OCI-LY1 (cell line): ENCODE data around the gene HOXA10.

Experiments
- H2AFZ ChIP-seq: fragments of 200-600 bp; sonication (generic), shearing (Covaris generic); 2 replicates; pipeline ENCODE4 v1.6.0; 2014; ENCODE audit warnings: antibody characterized with exemption, mild to moderate bottlenecking, low read length
- H3F3A ChIP-seq: fragments of 200-600 bp; sonication (generic), shearing (Covaris generic); 2 replicates; pipeline ENCODE4 v1.6.0; 2014; ENCODE audit warnings: mild to moderate bottlenecking, antibody characterized with exemption, low read length, moderate library complexity; ENCODE audit not compliant: insufficient read depth
- H3K27ac ChIP-seq: fragments of 200-600 bp; sonication (generic); 2 replicates; pipeline ENCODE4 v1.5.1; 2014; ENCODE audit warnings: low read length, mixed run types, mild to moderate bottlenecking, low read depth; ENCODE audit not compliant: poor library complexity, severe bottlenecking
- H3K27me3 ChIP-seq: fragments of 200-600 bp; sonication (generic); 2 replicates; pipeline ENCODE4 v1.6.0; 2014; ENCODE audit warnings: antibody characterized with exemption, mild to moderate bottlenecking, low read length, moderate library complexity; ENCODE audit not compliant: insufficient read depth
- H3K36me3 ChIP-seq: fragments of 200-600 bp; sonication (generic); 2 replicates; pipeline ENCODE4 v1.6.1; 2014; ENCODE audit warnings: mild to moderate bottlenecking, antibody characterized with exemption, low read length, moderate library complexity, mixed read lengths; ENCODE audit not compliant: insufficient read depth
- H3K4me1 ChIP-seq: fragments of 200-600 bp; sonication (generic); 2 replicates; pipeline ENCODE4 v1.5.1; 2014; ENCODE audit warnings: mild to moderate bottlenecking, low read length, moderate library complexity; ENCODE audit not compliant: insufficient read depth, severe bottlenecking
- H3K4me2 ChIP-seq: fragments of 200-600 bp; sonication (generic), shearing (Covaris generic); 2 replicates; pipeline ENCODE4 v1.6.1; 2014; ENCODE audit warnings: low read length
- H3K4me3 ChIP-seq: fragments of 200-600 bp; sonication (generic); 2 replicates; pipeline ENCODE4 v1.5.1; 2014; ENCODE audit warnings: low read length, low read depth, mild to moderate bottlenecking, mixed read lengths; ENCODE audit not compliant: poor library complexity, severe bottlenecking
- H3K79me2 ChIP-seq: fragments of 200-600 bp; shearing (Covaris generic); 2 replicates; pipeline ENCODE4 v1.6.1; 2016; ENCODE audit warnings: mixed run types, low read length, mixed read lengths; ENCODE audit not compliant: insufficient read depth
- H3K9ac ChIP-seq: fragments of 200-600 bp; sonication (generic), shearing (Covaris generic); 2 replicates; pipeline ENCODE4 v1.6.1; 2014; ENCODE audit warnings: mild to moderate bottlenecking, low read length, mixed read lengths
- H3K9me2 ChIP-seq: fragments of 200-600 bp; sonication (generic), shearing (Covaris generic); 2 replicates; pipeline ENCODE4 v1.6.1; 2014; ENCODE audit warnings: low read depth, mild to moderate bottlenecking, low read length, mixed read lengths
- H3K9me3 ChIP-seq: fragments of 200-600 bp; shearing (Covaris generic); 2 replicates; pipeline ENCODE4 v1.6.1; 2014; ENCODE audit warnings: low read length, mixed read lengths
- H4K20me1 ChIP-seq: fragments of 200-600 bp; sonication (generic), shearing (Covaris generic); 2 replicates; pipeline ENCODE4 v1.6.0; 2016; ENCODE audit warnings: mild to moderate bottlenecking, low read length; ENCODE audit not compliant: insufficient read depth
- CTCF ChIP-seq: fragments of 200-600 bp; sonication (generic), shearing (Covaris generic); IDR thresholded peaks from 2 replicates; pipeline ENCODE4 v1.5.1; 2017; ENCODE audit warnings: mild to moderate bottlenecking, antibody characterized with exemption, low read length, moderate library complexity, mixed read lengths
- EZH2 ChIP-seq: fragments of 200-600 bp; sonication (generic), shearing (Covaris generic); IDR thresholded peaks from 2 replicates; pipeline ENCODE4 v1.8.0; 2017; ENCODE audit warnings: borderline replicate concordance, mixed run types, mild to moderate bottlenecking, antibody characterized with exemption, low read length, moderate library complexity, mixed read lengths

The HOXA10 gene

GRCh38 chr7:27183682-27184336, 9.7 kb upstream of the HOXA10 start:
- Histone ChIP-seq H3K79me2 (no peaks in the 10 kb centered on the region), H3K27me3 (peaks cover 22% of the 10 kb centered on the region), H3K9me2 (no peaks in the 10 kb centered on the region), H3K4me3 (peak overlapping the region; percentile 54), H2AFZ (no peak overlapping the region), H3K36me3 (no peaks in the 10 kb centered on the region), H4K20me1 (no peaks in the 10 kb centered on the region), H3K9ac (peak overlapping the region; percentile 5; the same call in 1 of the 2 replicates), H3K4me1 (peaks cover 16% of the 10 kb centered on the region), H3K9me3 (no peaks in the 10 kb centered on the region), H3K4me2 (peak overlapping the region; percentile 57), H3K27ac (no peak overlapping the region), H3F3A (no peaks in the 10 kb centered on the region)
- TF ChIP-seq CTCF (no peak), EZH2 (no peak)

- Histone ChIP-seq H3K9me2 (no peaks in the 10 kb centered on the region), H2AFZ (no peak overlapping the region), H4K20me1 (no peaks in the 10 kb centered on the region), H3K9ac (no peak overlapping the region), H3K4me2 (peak overlapping the region; percentile 57; the same call in 1 of the 2 replicates), H3K36me3 (no peaks in the 10 kb centered on the region), H3F3A (no peaks in the 10 kb centered on the region), H3K4me1 (peaks cover 16% of the 10 kb centered on the region), H3K79me2 (no peaks in the 10 kb centered on the region), H3K27ac (no peak overlapping the region), H3K9me3 (no peaks in the 10 kb centered on the region), H3K4me3 (peak overlapping the region; percentile 54), H3K27me3 (peaks cover 18% of the 10 kb centered on the region)
- no peak for TF ChIP-seq CTCF
- TF ChIP-seq EZH2, result no peak
These were observed 9.0 kb upstream of the HOXA10 start for GRCh38 chr7:27182861-27183681.

GRCh38 chr7:27182285-27182841, 8.2 kb upstream of the HOXA10 start:
- H3K27me3 ChIP-seq, result peaks cover 18% of the 10 kb centered on the region
- peaks cover 16% of the 10 kb centered on the region for H3K4me1 ChIP-seq
- H2AFZ ChIP-seq, result no peak overlapping the region
- H3F3A ChIP-seq, result no peaks in the 10 kb centered on the region
- no peak overlapping the region for H3K9ac ChIP-seq
- TF ChIP-seq CTCF, result no peak
- no peak for TF ChIP-seq EZH2
- no peaks in the 10 kb centered on the region for H3K9me3 ChIP-seq
- H3K4me2 ChIP-seq, result no peak overlapping the region
- H3K4me3 ChIP-seq, result no peak overlapping the region
- no peaks in the 10 kb centered on the region for H3K36me3 ChIP-seq
- no peaks in the 10 kb centered on the region for H4K20me1 ChIP-seq
- no peak overlapping the region for H3K27ac ChIP-seq
- H3K9me2 ChIP-seq, result no peaks in the 10 kb centered on the region
- no peaks in the 10 kb centered on the region for H3K79me2 ChIP-seq
